ENCODE measurements around the gene POU5F2. TPM values are rescaled to one million over a fixed set of nuclear protein-coding genes. Genes with fewer than 3 reads are reported as not detected.

POU5F2 gene
- 0.41 and 0.91 TPM in 2 replicates for total RNA-seq (2014; rRNA removed; shearing (Covaris generic))

- Histone ChIP-seq H3K27ac (no peak within 1 kb of the TSS), H3K9me3 (replicated peaks) (no peaks in the 10 kb centered on the region), H3K27me3 (no peaks in the 10 kb centered on the region), H3K4me3 (no peak within 1 kb of the TSS), H3K36me3 (no peaks in the 10 kb centered on the region), H3K4me1 (no peaks in the 10 kb centered on the region)
- no peak for DNase-seq
These were observed at the start of gene POU5F2 for GRCh38 chr5:93741136-93741811. Gene POU5F2, minus strand, starts transcription at chr5:93741600. Its CDS starts 37 bp downstream, at chr5:93741563.

- H3K27ac ChIP-seq, result no peak overlapping the region
- no peak for DNase-seq
These were observed 49.0 kb upstream of the POU5F2 start for GRCh38 chr5:93790401-93790800.

DNA sequence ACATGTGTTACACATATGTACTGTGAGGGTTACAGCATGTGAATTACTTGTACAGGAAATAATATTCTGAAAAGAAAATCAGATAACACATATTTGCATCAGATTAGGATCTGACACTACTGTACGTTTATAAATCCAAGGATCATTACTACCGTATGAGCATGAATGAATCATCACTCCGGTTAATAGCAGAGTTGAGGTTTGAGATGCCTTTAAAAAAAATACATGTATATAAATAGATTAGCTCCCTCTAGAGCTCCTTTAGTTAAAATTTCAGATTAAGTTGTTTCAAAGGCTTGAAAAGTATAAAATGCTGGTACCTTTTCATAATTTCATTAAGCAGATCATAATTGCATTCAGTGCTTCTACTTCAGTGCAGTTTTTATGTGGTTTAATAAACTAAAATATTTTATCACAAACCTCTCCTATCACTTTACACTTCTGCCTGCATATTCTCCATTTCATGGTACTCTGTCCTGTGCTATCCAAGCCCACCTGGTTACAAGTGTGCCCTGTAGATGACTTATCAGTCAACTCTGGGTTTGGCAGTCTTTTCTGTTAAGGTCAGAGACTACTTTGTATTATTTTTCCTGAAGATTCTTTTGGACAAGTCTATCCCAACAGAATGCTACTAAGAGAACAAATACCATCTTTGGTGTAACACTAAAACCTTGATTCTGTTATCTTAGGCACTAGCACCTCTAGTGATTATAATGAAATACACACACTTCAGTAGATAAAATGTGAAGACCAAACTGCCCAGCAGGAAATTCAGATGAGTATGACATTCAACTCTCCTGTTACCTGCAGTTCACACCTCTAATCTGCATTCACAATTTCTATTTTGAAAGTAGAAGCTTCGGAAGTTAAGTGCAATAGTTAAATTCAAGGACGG is 48.0 kb upstream of the POU5F2 start:
- H3K4me3 ChIP-seq, result no peak overlapping the region
- H3K27me3 ChIP-seq, result no peaks in the 10 kb centered on the region
- no peaks in the 10 kb centered on the region for H3K9me3 ChIP-seq (replicated peaks)
- peaks cover 3% of the 10 kb centered on the region; the same call in 1 of the 2 replicates for H3K4me1 ChIP-seq
- no peak for DNase-seq
- no peaks in the 10 kb centered on the region for H3K36me3 ChIP-seq
- no peak overlapping the region for H3K27ac ChIP-seq

More at GRCh38 chr5:93790401-93790800, 49.0 kb upstream of the POU5F2 start:
- Histone ChIP-seq H3K4me3 (no peak overlapping the region), H3K27me3 (no peaks in the 10 kb centered on the region), H3K36me3 (no peaks in the 10 kb centered on the region), H3K9me3 (replicated peaks) (no peaks in the 10 kb centered on the region), H3K4me1 (no peaks in the 10 kb centered on the region)

DNA sequence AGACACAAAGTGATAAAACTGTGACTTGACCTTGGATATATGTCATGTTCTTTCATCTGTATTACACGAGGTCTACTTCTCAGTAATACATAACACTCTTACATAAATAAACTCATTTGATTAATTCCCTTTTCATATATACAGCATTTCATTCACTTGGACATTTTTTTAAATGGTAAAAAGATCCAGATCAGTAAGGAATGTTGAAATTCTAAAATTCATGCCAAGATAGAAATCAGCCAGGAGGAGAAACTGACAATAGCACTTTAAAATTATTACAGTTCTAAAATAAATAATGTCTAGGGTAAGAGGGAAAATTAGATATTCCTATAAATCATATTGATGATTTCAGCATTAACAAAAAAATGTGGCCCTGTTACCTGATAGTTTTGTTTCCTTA is 46.2 kb upstream of the POU5F2 start:
- H3K4me1 ChIP-seq, result peaks cover 3% of the 10 kb centered on the region; the same call in 1 of the 2 replicates
- no peaks in the 10 kb centered on the region for H3K36me3 ChIP-seq
- H3K4me3 ChIP-seq, result no peak overlapping the region
- H3K27me3 ChIP-seq, result no peaks in the 10 kb centered on the region
- H3K27ac ChIP-seq, result no peak overlapping the region
- no peak for DNase-seq
- no peaks in the 10 kb centered on the region for H3K9me3 ChIP-seq (replicated peaks)

DNA sequence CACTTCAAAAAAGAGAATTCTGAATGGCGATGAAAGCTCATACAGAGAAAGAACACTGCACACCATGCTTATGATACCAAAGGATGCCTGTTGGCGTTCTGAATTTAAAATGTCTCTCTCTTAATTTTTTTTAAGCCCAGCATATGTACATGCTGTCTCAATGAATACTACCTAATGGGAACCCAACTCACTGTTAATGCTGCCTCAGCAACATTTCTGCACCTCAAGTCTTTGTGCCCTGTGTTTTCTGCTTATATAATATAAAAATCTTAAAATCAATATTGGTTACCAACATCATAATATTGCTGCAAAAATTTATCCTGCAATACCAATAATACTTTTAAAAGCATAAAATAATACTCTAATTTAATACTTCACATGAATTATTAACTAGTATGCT is 44.1 kb upstream of the POU5F2 start:
- no peak for DNase-seq
- Histone ChIP-seq H3K36me3 (no peaks in the 10 kb centered on the region), H3K9me3 (replicated peaks) (no peaks in the 10 kb centered on the region), H3K27ac (no peak overlapping the region), H3K4me1 (peaks cover 3% of the 10 kb centered on the region; the same call in 1 of the 2 replicates), H3K4me3 (no peak overlapping the region), H3K27me3 (no peaks in the 10 kb centered on the region)

DNA sequence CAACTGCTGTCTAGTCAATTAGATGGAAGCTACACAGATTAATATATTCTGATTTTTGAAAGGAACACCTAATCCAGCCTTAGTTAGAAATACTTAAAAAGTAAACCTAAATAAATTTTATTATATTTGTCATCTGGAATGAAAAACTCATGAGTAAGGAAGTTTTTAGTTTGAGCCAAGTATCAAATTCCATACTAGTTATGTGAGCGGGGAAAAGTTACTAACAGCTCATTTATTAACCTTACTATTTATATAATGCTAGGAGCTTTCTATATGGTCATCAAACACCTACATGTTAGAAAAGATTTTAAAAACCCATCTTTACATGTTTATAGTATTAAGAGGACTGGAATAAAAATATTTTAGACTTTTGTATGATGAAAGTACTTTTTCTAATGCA is 41.6 kb upstream of the POU5F2 start:
- Histone ChIP-seq H3K36me3 (no peaks in the 10 kb centered on the region), H3K4me1 (peaks cover 3% of the 10 kb centered on the region; the same call in 1 of the 2 replicates), H3K27ac (no peak overlapping the region), H3K4me3 (no peak overlapping the region), H3K27me3 (no peaks in the 10 kb centered on the region), H3K9me3 (replicated peaks) (no peaks in the 10 kb centered on the region)
- no peak for DNase-seq

DNA sequence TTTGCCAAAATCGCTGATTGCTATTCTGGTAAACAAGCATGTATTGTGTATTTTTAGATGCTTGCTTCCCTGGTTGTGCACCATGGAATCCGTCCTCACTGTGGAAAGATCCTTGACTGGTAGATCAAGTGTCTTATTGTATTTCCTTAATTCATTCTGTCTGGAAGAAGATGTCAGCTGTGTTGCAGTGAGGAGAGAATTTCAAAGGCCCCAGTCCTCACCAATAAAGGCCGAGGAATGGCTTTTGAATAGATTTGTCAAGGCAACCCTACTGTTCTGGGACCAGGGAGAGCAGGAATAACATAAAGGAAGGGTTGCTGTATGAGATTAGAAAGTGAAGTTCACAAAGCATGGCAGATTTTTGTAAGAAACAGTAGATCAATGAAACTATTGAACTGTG is 36.2 kb upstream of the POU5F2 start:
- no peaks in the 10 kb centered on the region for H3K27me3 ChIP-seq
- H3K4me3 ChIP-seq, result no peak overlapping the region
- H3K27ac ChIP-seq, result no peak overlapping the region
- H3K9me3 ChIP-seq (replicated peaks), result no peaks in the 10 kb centered on the region
- DNase-seq, result no peak
- H3K36me3 ChIP-seq, result no peaks in the 10 kb centered on the region
- no peaks in the 10 kb centered on the region for H3K4me1 ChIP-seq

- DNase-seq, result no peak
- Histone ChIP-seq H3K27me3 (no peaks in the 10 kb centered on the region), H3K27ac (no peak overlapping the region), H3K4me3 (no peak overlapping the region), H3K9me3 (replicated peaks) (no peaks in the 10 kb centered on the region), H3K36me3 (no peaks in the 10 kb centered on the region), H3K4me1 (0 out of 2 replicates have a peak, but pooled peaks cover 5% of the 10 kb centered on the region)
These were observed 15.0 kb upstream of the POU5F2 start for GRCh38 chr5:93756372-93756771.

GRCh38 chr5:93755716-93756115 is 14.3 kb upstream of the POU5F2 start:
- DNase-seq, result no peak
- Histone ChIP-seq H3K27me3 (no peaks in the 10 kb centered on the region), H3K9me3 (replicated peaks) (no peaks in the 10 kb centered on the region), H3K27ac (no peak overlapping the region), H3K4me1 (0 out of 2 replicates have a peak, but pooled peaks cover 6% of the 10 kb centered on the region), H3K36me3 (no peaks in the 10 kb centered on the region), H3K4me3 (no peak overlapping the region)

DNA sequence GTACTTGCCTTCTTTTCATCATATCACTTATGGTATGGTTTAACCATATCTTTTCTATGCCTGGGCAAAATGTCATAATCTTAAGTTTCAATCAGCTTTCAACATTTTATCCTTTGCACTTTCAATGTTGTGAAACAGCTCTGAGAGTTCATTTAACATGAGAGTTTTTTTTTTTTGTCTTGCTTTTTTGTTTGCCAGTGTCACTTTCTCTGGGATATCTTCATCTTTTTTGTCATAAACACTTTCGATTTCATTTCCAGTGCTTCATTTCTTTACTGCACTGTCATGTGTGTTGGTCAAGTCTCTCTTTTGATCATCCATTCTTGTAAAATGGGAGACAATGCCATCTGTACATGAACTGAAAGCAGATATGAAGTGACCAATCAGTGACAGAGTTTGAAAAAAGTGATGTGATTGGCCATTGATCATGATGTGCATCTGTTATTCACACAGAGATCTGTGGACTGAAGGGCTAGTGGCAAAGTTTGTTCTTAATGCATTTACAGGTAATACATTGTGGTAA is 7.5 kb upstream of the POU5F2 start:
- Histone ChIP-seq H3K9me3 (replicated peaks) (no peaks in the 10 kb centered on the region), H3K4me3 (no peak overlapping the region), H3K36me3 (no peaks in the 10 kb centered on the region), H3K27me3 (no peaks in the 10 kb centered on the region), H3K4me1 (0 out of 2 replicates have a peak, but pooled peaks cover 6% of the 10 kb centered on the region), H3K27ac (no peak overlapping the region)
- no peak for DNase-seq

DNA sequence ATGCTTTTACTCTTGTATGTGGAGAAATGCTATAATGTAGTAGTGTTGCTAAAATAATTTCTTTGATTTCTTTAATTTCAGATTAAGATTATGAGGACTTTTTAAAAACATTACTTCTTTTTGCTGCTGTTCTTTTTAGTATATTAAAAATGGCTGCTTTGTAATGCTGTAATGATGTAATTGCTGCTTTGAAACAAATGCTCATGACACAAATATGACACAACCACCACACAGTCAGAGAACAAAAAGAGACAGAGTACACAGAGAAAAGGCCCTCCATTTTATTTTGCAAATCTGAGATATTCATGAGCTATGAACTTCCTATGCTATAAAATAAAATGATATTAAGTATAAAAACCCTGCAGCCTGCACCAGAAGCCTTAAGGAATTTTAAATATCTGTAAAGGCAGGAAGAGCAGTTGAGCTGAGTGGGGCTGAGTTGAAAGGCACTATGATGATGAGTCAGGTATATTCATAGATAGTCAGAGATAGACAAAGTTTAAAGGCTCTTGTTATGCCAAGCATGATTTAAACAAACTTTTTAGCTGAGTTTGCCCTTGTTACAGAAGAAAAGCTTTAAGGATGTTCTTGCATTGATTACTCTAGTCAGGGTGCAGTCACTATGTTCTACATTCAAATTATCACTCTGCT is 5.1 kb upstream of the POU5F2 start:
- 0 out of 2 replicates have a peak, but pooled peaks cover 2% of the 10 kb centered on the region for H3K4me1 ChIP-seq
- no peak overlapping the region for H3K4me3 ChIP-seq
- H3K9me3 ChIP-seq (replicated peaks), result no peaks in the 10 kb centered on the region
- H3K27me3 ChIP-seq, result no peaks in the 10 kb centered on the region
- no peaks in the 10 kb centered on the region for H3K36me3 ChIP-seq
- DNase-seq, result no peak
- H3K27ac ChIP-seq, result no peak overlapping the region

GRCh38 chr5:93736284-93736683 is 5.1 kb downstream of the POU5F2 start:
- no peaks in the 10 kb centered on the region for H3K4me1 ChIP-seq
- H3K27me3 ChIP-seq, result no peaks in the 10 kb centered on the region
- H3K4me3 ChIP-seq, result no peak overlapping the region
- no peak overlapping the region for H3K27ac ChIP-seq
- no peaks in the 10 kb centered on the region for H3K36me3 ChIP-seq
- H3K9me3 ChIP-seq (replicated peaks), result no peaks in the 10 kb centered on the region
- no peak for DNase-seq

DNA sequence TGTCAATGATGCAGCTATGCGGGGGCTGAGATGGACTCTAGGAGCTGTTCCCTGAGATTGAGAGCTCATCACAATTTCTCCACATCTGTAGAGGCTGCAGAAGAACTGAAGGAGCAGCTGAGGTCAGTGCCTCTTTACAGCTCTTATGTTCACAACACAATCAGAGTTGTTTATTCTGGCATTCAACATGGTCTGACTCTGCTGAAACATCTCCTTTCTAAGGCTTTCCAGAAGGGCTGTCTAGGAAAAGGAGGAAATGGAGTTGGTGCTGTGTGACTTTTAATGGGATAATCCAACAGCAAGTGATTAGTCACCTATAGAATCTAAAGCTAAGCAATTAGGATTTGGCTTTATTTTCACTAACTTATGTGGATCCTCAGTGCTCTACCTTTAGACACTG is 6.0 kb downstream of the POU5F2 start:
- Histone ChIP-seq H3K36me3 (no peaks in the 10 kb centered on the region), H3K4me3 (no peak overlapping the region)
- no peak for DNase-seq

GRCh38 chr5:93731987-93732386 is 9.4 kb downstream of the POU5F2 start:
- Histone ChIP-seq H3K9me3 (replicated peaks) (no peaks in the 10 kb centered on the region), H3K27ac (no peak overlapping the region), H3K4me1 (no peaks in the 10 kb centered on the region), H3K27me3 (no peaks in the 10 kb centered on the region), H3K4me3 (no peak overlapping the region), H3K36me3 (no peaks in the 10 kb centered on the region)
- no peak for DNase-seq

More for the DNA sequence above, 6.0 kb downstream of the POU5F2 start:
- Histone ChIP-seq H3K4me1 (no peaks in the 10 kb centered on the region), H3K27ac (no peak overlapping the region), H3K27me3 (no peaks in the 10 kb centered on the region), H3K9me3 (replicated peaks) (no peaks in the 10 kb centered on the region)
